GM18499 (cell line): ENCODE measurements around the gene FCN1.

Source experiments
- ATAC-seq: cut with Tn5 transposase; IDR thresholded peaks from one replicate; pipeline ENCODE4 v1.9.1; 2021; ENCODE audit warnings: moderate number of reproducible peaks; ENCODE audit not compliant: insufficient read depth, unreplicated experiment

Gene FCN1

GRCh38 chr9:134895567-134895907 lies 22.2 kb downstream of the FCN1 start:
- ATAC-seq = no peak

GRCh38 chr9:134895097-134895496 lies 22.6 kb downstream of the FCN1 start:
- no peak for ATAC-seq

GRCh38 chr9:134894136-134894860 lies 23.4 kb downstream of the FCN1 start:
- no peak for ATAC-seq

GRCh38 chr9:134892820-134893420 lies 24.8 kb downstream of the FCN1 start:
- ATAC-seq = no peak

GRCh38 chr9:134892221-134892620 lies 25.5 kb downstream of the FCN1 start:
- ATAC-seq = no peak

GRCh38 chr9:134891713-134892112 lies 26.0 kb downstream of the FCN1 start:
- ATAC-seq = no peak

GRCh38 chr9:134891053-134891452 lies 26.7 kb downstream of the FCN1 start:
- ATAC-seq = no peak

- no peak for ATAC-seq
These were observed 27.6 kb downstream of the FCN1 start for GRCh38 chr9:134890155-134890495.

GRCh38 chr9:134889386-134890154 lies 28.1 kb downstream of the FCN1 start:
- ATAC-seq = no peak

GRCh38 chr9:134888603-134889190 lies 29.0 kb downstream of the FCN1 start:
- ATAC-seq = no peak

GRCh38 chr9:134887686-134888602 lies 29.8 kb downstream of the FCN1 start:
- no peak for ATAC-seq

- ATAC-seq = no peak
These were observed 30.5 kb downstream of the FCN1 start for GRCh38 chr9:134887219-134887618.

- no peak for ATAC-seq
These were observed 31.2 kb downstream of the FCN1 start for GRCh38 chr9:134886413-134886913.

GRCh38 chr9:134885679-134886412 lies 31.9 kb downstream of the FCN1 start:
- ATAC-seq = no peak

- no peak for ATAC-seq
These were observed 32.6 kb downstream of the FCN1 start for GRCh38 chr9:134885001-134885678.

- ATAC-seq = no peak
These were observed 33.2 kb downstream of the FCN1 start for GRCh38 chr9:134884492-134884891.

GRCh38 chr9:134883040-134883782 lies 34.5 kb downstream of the FCN1 start:
- ATAC-seq = no peak

GRCh38 chr9:134882204-134882785 lies 35.4 kb downstream of the FCN1 start:
- no peak for ATAC-seq
